DND-41 (cell line): ENCODE data around the gene STAB2.

Experiments used
- EZH2 ChIP-seq: IDR thresholded peaks from 3 replicates; pipeline ENCODE4 v1.6.1; 2012; ENCODE audit warnings: borderline replicate concordance, low read depth, mild to moderate bottlenecking, moderate library complexity, low read length, inconsistent platforms; ENCODE audit not compliant: severe bottlenecking
- TF ChIP-seq, protein P1 (sequence below): IDR thresholded peaks from 2 replicates; pipeline ENCODE4 v1.5.1; 2012; ENCODE audit warnings: borderline replicate concordance, low read length, moderate library complexity, mild to moderate bottlenecking; ENCODE audit not compliant: poor library complexity, severe bottlenecking; ENCODE audit errors: extremely low read depth

GRCh38 chr12:103668520-103668919, 81.4 kb downstream of the STAB2 start:
- TF ChIP-seq, protein P1, sequence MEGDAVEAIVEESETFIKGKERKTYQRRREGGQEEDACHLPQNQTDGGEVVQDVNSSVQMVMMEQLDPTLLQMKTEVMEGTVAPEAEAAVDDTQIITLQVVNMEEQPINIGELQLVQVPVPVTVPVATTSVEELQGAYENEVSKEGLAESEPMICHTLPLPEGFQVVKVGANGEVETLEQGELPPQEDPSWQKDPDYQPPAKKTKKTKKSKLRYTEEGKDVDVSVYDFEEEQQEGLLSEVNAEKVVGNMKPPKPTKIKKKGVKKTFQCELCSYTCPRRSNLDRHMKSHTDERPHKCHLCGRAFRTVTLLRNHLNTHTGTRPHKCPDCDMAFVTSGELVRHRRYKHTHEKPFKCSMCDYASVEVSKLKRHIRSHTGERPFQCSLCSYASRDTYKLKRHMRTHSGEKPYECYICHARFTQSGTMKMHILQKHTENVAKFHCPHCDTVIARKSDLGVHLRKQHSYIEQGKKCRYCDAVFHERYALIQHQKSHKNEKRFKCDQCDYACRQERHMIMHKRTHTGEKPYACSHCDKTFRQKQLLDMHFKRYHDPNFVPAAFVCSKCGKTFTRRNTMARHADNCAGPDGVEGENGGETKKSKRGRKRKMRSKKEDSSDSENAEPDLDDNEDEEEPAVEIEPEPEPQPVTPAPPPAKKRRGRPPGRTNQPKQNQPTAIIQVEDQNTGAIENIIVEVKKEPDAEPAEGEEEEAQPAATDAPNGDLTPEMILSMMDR, result no peak
- TF ChIP-seq EZH2, result no peak
